Measurements from ENCODE around the gene FEN1. TPM values are rescaled to one million over a fixed set of nuclear protein-coding genes. Genes with fewer than 3 reads are reported as not detected.

The FEN1 gene
- total and polyA plus RNA-seq, 2 donors (not counting 1 experiment from before 2014, with no cell fraction given), result 3.4 to 9.8 TPM

GRCh38 chr11:61814958-61815789, 22.5 kb downstream of the FEN1 start:
- H3K4me1 ChIP-seq (ENCODE audit: control insufficient read depth in 2 of 2, insufficient read depth in 2 of 2, low read length in 2 of 2), result peaks cover 9 to 24% of the 10 kb centered on the region in 2 donors
- peak; percentile 61 for DNase-seq
- H3K4me1 Mint-ChIP-seq, result peaks cover 15% of the 10 kb centered on the region
- H3K4me3 ChIP-seq (ENCODE audit: control extremely low read depth in 1 of 5, extremely low read depth in 1 of 5, insufficient read depth in 1 of 5, low read depth in 2 of 5, low read length in 4 of 5), result peak overlapping the region; percentile 56 to 77 (median 70)
- H3K36me3 ChIP-seq (replicated peaks in 1 of 2; ENCODE audit: control extremely low read depth in 1 of 2, control insufficient read depth in 1 of 2, extremely low read depth in 1 of 2, insufficient read depth in 2 of 2, low read length in 1 of 2), result no peaks in the 10 kb centered on the region
- no peaks in the 10 kb centered on the region for H3K27me3 Mint-ChIP-seq
- TF ChIP-seq CTCF (IDR thresholded peaks at IDR 0.05), result no peak
- no peak for TF ChIP-seq EZH2 (IDR thresholded peaks at IDR 0.05; ENCODE audit: borderline replicate concordance, insufficient read depth, low read depth, low read length, poor library complexity, severe bottlenecking)
- H3K4me2 ChIP-seq (replicated peaks; ENCODE audit: low read depth, low read length, poor library complexity, severe bottlenecking), result peak overlapping the region; percentile 100
- ATAC-seq (ENCODE audit: low read depth), result peak; percentile 57
- peak overlapping the region in 1 of 2 donors; percentile 17 for H3K27ac ChIP-seq (ENCODE audit: low read length in 2 of 2)
- H4K20me1 ChIP-seq (ENCODE audit: control insufficient read depth, insufficient read depth, low read length, poor library complexity, severe bottlenecking), result no peaks in the 10 kb centered on the region
- peaks cover 0 to 17% (median 4%) of the 10 kb centered on the region in 4 experiments for H3K27me3 ChIP-seq (replicated peaks in 1 of 4; ENCODE audit: control extremely low read depth in 1 of 4, control insufficient read depth in 3 of 4, insufficient read depth in 4 of 4, low read length in 3 of 4)
- H3K27ac Mint-ChIP-seq, result peak overlapping the region; percentile 88
- CTCF ChIA-PET, result interaction anchor here (0.5 to 6.1 kb wide), 17 partner anchors 11 to 297 kb away, joined by 3 to 77 read pairs (median 5); no protein-coding TSS in a partner anchor
- peaks cover 0 to 6% (median 0%) of the 10 kb centered on the region in 3 donors for H3K9me3 ChIP-seq (ENCODE audit: control extremely low read depth in 1 of 3, control insufficient read depth in 2 of 3, insufficient read depth in 1 of 3, low read length in 2 of 3)
- no peaks in the 10 kb centered on the region for H3K9me3 Mint-ChIP-seq (ENCODE audit: insufficient read depth)
- peak overlapping the region; percentile 94 for H2AFZ ChIP-seq (ENCODE audit: insufficient read depth, low read depth, low read length, poor library complexity, severe bottlenecking)
- intact Hi-C loops (cut with micrococcal nuclease), result loop anchor here (1.0 to 5.0 kb wide), 3 partner anchors 18 to 307 kb away; partner anchors contain the start of genes FADS3 and INCENP
- H3K9ac ChIP-seq (ENCODE audit: low read length), result peak overlapping the region; percentile 84
- 1% methylated on average over 66 of the region's 66 CpGs for WGBS (ENCODE audit: insufficient coverage)
- H3K4me3 Mint-ChIP-seq, result peak overlapping the region; percentile 96
- POLR2A ChIA-PET, result interaction anchor here (0.7 to 2.0 kb wide), 5 partner anchors 11 to 152 kb away, joined by 3 to 9 read pairs (median 4); partner anchors contain the start of genes FADS2 and FTH1
- no peaks in the 10 kb centered on the region for H3K79me2 ChIP-seq (ENCODE audit: control insufficient read depth, insufficient read depth, low read length)

All from B cell (primary cell).